GDM1 (cell line): ENCODE data around the gene ZFPM1.
"Not testable (repeated sequence)": the region's sequence is repeated elsewhere in the genome, so short reads cannot be mapped to it uniquely, and the experiment has no call there.

ENCODE experiments used
- DNase-seq: peaks from one replicate; lab custom pipeline; 2025; lab: John Stamatoyannopoulos, UW

ZFPM1 gene

GRCh38 chr16:88480829-88481228 lies 27.7 kb downstream of the ZFPM1 start:
- DNase-seq, result no peak

GRCh38 chr16:88481851-88482250 lies 28.8 kb downstream of the ZFPM1 start:
- no peak for DNase-seq

- DNase-seq, result no peak
Measured at GRCh38 chr16:88482630-88483391, 29.7 kb downstream of the ZFPM1 start.

GRCh38 chr16:88483392-88483641 lies 30.2 kb downstream of the ZFPM1 start:
- no peak for DNase-seq

- no peak for DNase-seq
Measured at GRCh38 chr16:88484505-88485365, 31.7 kb downstream of the ZFPM1 start.

GRCh38 chr16:88485366-88485741 lies 32.3 kb downstream of the ZFPM1 start:
- not testable (repeated sequence) for DNase-seq

- no peak for DNase-seq
Measured at GRCh38 chr16:88486398-88487123, 33.5 kb downstream of the ZFPM1 start.

- no peak for DNase-seq
Measured at GRCh38 chr16:88487124-88487432, 34.0 kb downstream of the ZFPM1 start.

GRCh38 chr16:88487920-88488851 lies 35.1 kb downstream of the ZFPM1 start:
- no peak for DNase-seq

- no peak for DNase-seq
Measured at GRCh38 chr16:88489163-88489741, 36.2 kb downstream of the ZFPM1 start.

GRCh38 chr16:88491001-88491559 lies 38.0 kb downstream of the ZFPM1 start:
- no peak for DNase-seq

- no peak for DNase-seq
Measured at GRCh38 chr16:88491560-88492310, 38.7 kb downstream of the ZFPM1 start.

GRCh38 chr16:88493879-88494278 lies 40.8 kb downstream of the ZFPM1 start:
- no peak for DNase-seq

- DNase-seq, result no peak
Measured at GRCh38 chr16:88494335-88495154, 41.5 kb downstream of the ZFPM1 start.

GRCh38 chr16:88495268-88495772 lies 42.2 kb downstream of the ZFPM1 start:
- DNase-seq, result no peak

GRCh38 chr16:88497561-88498462 lies 44.7 kb downstream of the ZFPM1 start:
- DNase-seq, result no peak

GRCh38 chr16:88498576-88499208 lies 45.6 kb downstream of the ZFPM1 start:
- no peak for DNase-seq

- no peak for DNase-seq
Measured at GRCh38 chr16:88499292-88499691, 46.2 kb downstream of the ZFPM1 start.
